Stomach (tissue), 9 donors: ENCODE data around the gene GRK4. TPM values are rescaled to one million over a fixed set of nuclear protein-coding genes. Genes with fewer than 3 reads are reported as not detected.

Source experiments
- DNase-seq, 2 donors: peaks; one replicate each; pipeline versions ENCODE4 v3.0.0 to v3.0.0-alpha.2; 2013 to 2019
- H3K27ac ChIP-seq, 5 donors: fragments of 200-600 bp in 4 of 5; sonication (generic) in 4 of 5; one replicate each; pipeline ENCODE4 v1.5.1; 2013 to 2019; ENCODE audit warnings: mild to moderate bottlenecking in 1 of 5, moderate library complexity in 1 of 5
- H3K27me3 ChIP-seq, 3 donors: fragments of 200-600 bp; sonication (generic); one replicate each; pipeline ENCODE4 v1.5.1; 2017 to 2019; ENCODE audit warnings: mixed run types in 1 of 3
- H3K36me3 ChIP-seq, 4 donors: fragments of 200-600 bp; sonication (generic); 1 replicate in 3 of 4; 2 replicates in 1 of 4; pipeline ENCODE4 v1.5.1; 2016 to 2019
- H3K4me1 ChIP-seq, 4 donors: fragments of 200-600 bp; sonication (generic); one replicate each; pipeline ENCODE4 v1.5.1; 2016 to 2019
- H3K4me3 ChIP-seq, 4 donors: fragments of 200-600 bp; sonication (generic) in 3 of 4; one replicate each; pipeline ENCODE4 v1.5.1; 2016 to 2019; ENCODE audit warnings: mild to moderate bottlenecking in 1 of 4
- H3K9me3 ChIP-seq, 4 donors: fragments of 200-600 bp; sonication (generic); one replicate each; pipeline ENCODE4 v1.5.1; 2016 to 2019
- CTCF ChIP-seq, 7 experiments: fragments of 450-650 bp in 4 of 7; fragments of 200-600 bp in 3 of 7; sonication (generic) in 3 of 7; IDR thresholded peaks; one replicate each; pipeline ENCODE4 v1.5.1; 2016 to 2019; ENCODE audit warnings: antibody characterized with exemption in 7 of 7, control low read depth in 2 of 7, mild to moderate bottlenecking in 1 of 7
- EP300 ChIP-seq: sonication (generic); formaldehyde crosslinking; IDR thresholded peaks from one replicate; pipeline ENCODE4 v1.6.1; 2017; ENCODE audit warnings: antibody characterized with exemption
- POLR2A ChIP-seq, 4 donors: fragments of 450-650 bp; IDR thresholded peaks; one replicate each; pipeline ENCODE4 v1.6.1; 2016; ENCODE audit warnings: antibody characterized with exemption in 4 of 4, control low read depth in 2 of 4, mild to moderate bottlenecking in 1 of 4, moderate library complexity in 1 of 4
- POLR2AphosphoS5 ChIP-seq, 3 donors: sonication (generic); formaldehyde crosslinking; IDR thresholded peaks; one replicate each; pipeline ENCODE4 v1.6.1; 2016; ENCODE audit warnings: antibody characterized with exemption in 3 of 3
- WGBS, 5 donors: extraction: QIAGEN DNeasy Blood & Tissue Kit in 3 of 5; methylation state at CpG; one replicate each; pipeline versions ENCODE4 v1.1.5 to v1.1.7; 2013 to 2018; 5-methylcytosine and 5-hydroxymethylcytosine counted together
- intact Hi-C: fragments of 100-400 bp; cut with DNase I; formaldehyde crosslinking; loops from one replicate; pipeline ENCODE4 v1.15.1; 2023; ENCODE audit warnings: low total_unique reads
- polyA plus RNA-seq, 3 donors: library from polyadenylated mRNA; stranded (reverse); fragments of 200-250 nt; gene quantifications; one replicate each; pipeline ENCODE4 v1.2.3, GENCODE V29; 2013
- total RNA-seq, 5 donors: library from RNA; depleted of rRNA; stranded (reverse); fragments of >200 nt; gene quantifications; one replicate each; pipeline versions ENCODE4 v1.1.0 to v1.2.3, GENCODE V29; 2014 to 2016
- donor health status: healthy with polysubstance abuse.
- donor health status: Bipolar disorder and iron deficiency.
- donor health status: healthy.

The GRK4 gene
- total and polyA plus RNA-seq, 8 donors = 0.58 to 11.9 (median 5.1) TPM

GRCh38 chr4:2946812-2947600 is 16.4 kb upstream of the GRK4 start:
- no peak overlapping the region for H3K27ac ChIP-seq
- WGBS, 5 donors = 74 to 88% (median 82%) methylated on average over 18 to 19 of the region's 19 CpGs

GRCh38 chr4:2947926-2948325 is 15.4 kb upstream of the GRK4 start:
- TF ChIP-seq POLR2AphosphoS5 (IDR thresholded peaks at IDR 0.05) (no peak), POLR2A (IDR thresholded peaks at IDR 0.05) (no peak), EP300 (no peak), CTCF (IDR thresholded peaks at IDR 0.05) (no peak)
- Histone ChIP-seq H3K27ac (no peak overlapping the region), H3K27me3 (no peaks in the 10 kb centered on the region), H3K36me3 (peaks cover 85 to 100% (median 100%) of the 10 kb centered on the region in 4 donors), H3K4me1 (peaks cover 0 to 11% (median 3%) of the 10 kb centered on the region in 4 donors), H3K9me3 (no peaks in the 10 kb centered on the region), H3K4me3 (no peak overlapping the region)
- DNase-seq = no peak
- intact Hi-C loops = no loop called here
- 84 to 91% (median 86%) methylated on average over 11 of the region's 11 CpGs for WGBS, 5 donors

More at GRCh38 chr4:2946812-2947600, 16.4 kb upstream of the GRK4 start:
- Histone ChIP-seq H3K9me3 (no peaks in the 10 kb centered on the region), H3K4me1 (peaks cover 0 to 9% (median 9%) of the 10 kb centered on the region in 4 donors), H3K4me3 (no peak overlapping the region), H3K36me3 (peaks cover 76 to 100% (median 100%) of the 10 kb centered on the region in 4 donors), H3K27me3 (no peaks in the 10 kb centered on the region)
- intact Hi-C loops = no loop called here
- TF ChIP-seq CTCF (IDR thresholded peaks at IDR 0.05) (no peak), POLR2AphosphoS5 (IDR thresholded peaks at IDR 0.05) (no peak), POLR2A (IDR thresholded peaks at IDR 0.05) (no peak), EP300 (no peak)
- DNase-seq = peak in 1 of 2 donors; percentile 36

- Histone ChIP-seq H3K4me3 (no peak overlapping the region), H3K27me3 (no peaks in the 10 kb centered on the region), H3K4me1 (peaks cover 0 to 8% (median 0%) of the 10 kb centered on the region in 4 donors), H3K27ac (no peak overlapping the region), H3K9me3 (no peaks in the 10 kb centered on the region), H3K36me3 (peaks cover 84 to 100% (median 100%) of the 10 kb centered on the region in 4 donors)
- TF ChIP-seq CTCF (IDR thresholded peaks at IDR 0.05) = peak in 3 of 7 experiments; percentile 19 to 45 (median 25)
- TF ChIP-seq POLR2AphosphoS5 (IDR thresholded peaks at IDR 0.05) = no peak
- TF ChIP-seq POLR2A (IDR thresholded peaks at IDR 0.05) = no peak
- TF ChIP-seq EP300 = no peak
- DNase-seq = peak; percentile 62 to 67
- intact Hi-C loops = no loop called here
- WGBS, 5 donors = 81 to 90% (median 87%) methylated on average over 14 of the region's 14 CpGs
These were observed 14.2 kb upstream of the GRK4 start for GRCh38 chr4:2948895-2949781.

- 89 to 93% (median 91%) methylated on average over 11 of the region's 11 CpGs for WGBS, 5 donors
These were observed 13.6 kb upstream of the GRK4 start for GRCh38 chr4:2949782-2950125.

More at GRCh38 chr4:2949782-2950125, 13.6 kb upstream of the GRK4 start:
- no peak overlapping the region for H3K4me3 ChIP-seq
- H3K27me3 ChIP-seq = no peaks in the 10 kb centered on the region
- H3K9me3 ChIP-seq = no peaks in the 10 kb centered on the region
- H3K27ac ChIP-seq = no peak overlapping the region
- no peak for DNase-seq
- intact Hi-C loops = no loop called here
- H3K36me3 ChIP-seq = peaks cover 85 to 100% (median 100%) of the 10 kb centered on the region in 4 donors
- peaks cover 0 to 8% (median 0%) of the 10 kb centered on the region in 4 donors for H3K4me1 ChIP-seq
- TF ChIP-seq POLR2A (IDR thresholded peaks at IDR 0.05) = no peak
- no peak for TF ChIP-seq EP300
- TF ChIP-seq POLR2AphosphoS5 (IDR thresholded peaks at IDR 0.05) = no peak
- TF ChIP-seq CTCF (IDR thresholded peaks at IDR 0.05) = no peak
